ENCODE results near the gene UGT1A1.

UGT1A1 gene

DNA sequence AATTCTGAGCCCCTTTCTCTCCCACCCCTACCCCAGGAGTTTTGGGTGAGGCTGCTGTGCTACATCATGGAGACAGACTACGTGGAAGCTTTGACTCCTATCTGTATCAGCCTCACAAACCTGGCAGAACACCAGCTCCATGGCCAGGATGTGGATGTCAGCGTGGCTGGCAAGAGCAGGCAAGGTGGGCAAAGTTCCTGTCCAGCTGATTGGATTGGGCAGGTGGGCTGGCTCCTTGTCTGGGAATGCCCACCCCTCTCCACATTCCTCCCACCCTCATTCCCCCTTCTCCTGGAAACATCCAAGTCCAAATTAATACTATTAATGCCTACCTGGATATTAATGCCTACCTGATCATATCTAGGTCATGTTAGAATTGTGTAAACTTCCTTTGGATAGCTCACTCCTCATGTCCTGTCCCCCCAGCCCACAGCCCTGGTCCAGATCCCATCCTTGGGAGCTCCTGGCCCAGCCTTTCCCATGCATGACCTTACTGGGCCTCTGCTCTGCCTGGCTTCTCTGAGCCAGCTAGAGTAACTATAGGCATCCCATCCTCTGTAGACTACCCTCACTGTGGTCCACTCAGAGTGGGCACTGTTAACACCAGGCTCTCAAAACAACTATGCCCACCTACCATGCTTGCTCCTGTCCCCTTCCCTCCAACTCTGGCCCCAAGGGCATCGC lies 42.2 kb downstream of the UGT1A1 start:
- TF ChIP-seq, protein P1, sequence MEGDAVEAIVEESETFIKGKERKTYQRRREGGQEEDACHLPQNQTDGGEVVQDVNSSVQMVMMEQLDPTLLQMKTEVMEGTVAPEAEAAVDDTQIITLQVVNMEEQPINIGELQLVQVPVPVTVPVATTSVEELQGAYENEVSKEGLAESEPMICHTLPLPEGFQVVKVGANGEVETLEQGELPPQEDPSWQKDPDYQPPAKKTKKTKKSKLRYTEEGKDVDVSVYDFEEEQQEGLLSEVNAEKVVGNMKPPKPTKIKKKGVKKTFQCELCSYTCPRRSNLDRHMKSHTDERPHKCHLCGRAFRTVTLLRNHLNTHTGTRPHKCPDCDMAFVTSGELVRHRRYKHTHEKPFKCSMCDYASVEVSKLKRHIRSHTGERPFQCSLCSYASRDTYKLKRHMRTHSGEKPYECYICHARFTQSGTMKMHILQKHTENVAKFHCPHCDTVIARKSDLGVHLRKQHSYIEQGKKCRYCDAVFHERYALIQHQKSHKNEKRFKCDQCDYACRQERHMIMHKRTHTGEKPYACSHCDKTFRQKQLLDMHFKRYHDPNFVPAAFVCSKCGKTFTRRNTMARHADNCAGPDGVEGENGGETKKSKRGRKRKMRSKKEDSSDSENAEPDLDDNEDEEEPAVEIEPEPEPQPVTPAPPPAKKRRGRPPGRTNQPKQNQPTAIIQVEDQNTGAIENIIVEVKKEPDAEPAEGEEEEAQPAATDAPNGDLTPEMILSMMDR (conservative IDR thresholded peaks at IDR 0.05; ENCODE audit: low read depth, low read length): no peak
- no peak overlapping the region for H3K4me3 ChIP-seq (ENCODE audit: low read depth, low read length)
- no peak for DNase-seq (ENCODE audit: low read depth)

DNA sequence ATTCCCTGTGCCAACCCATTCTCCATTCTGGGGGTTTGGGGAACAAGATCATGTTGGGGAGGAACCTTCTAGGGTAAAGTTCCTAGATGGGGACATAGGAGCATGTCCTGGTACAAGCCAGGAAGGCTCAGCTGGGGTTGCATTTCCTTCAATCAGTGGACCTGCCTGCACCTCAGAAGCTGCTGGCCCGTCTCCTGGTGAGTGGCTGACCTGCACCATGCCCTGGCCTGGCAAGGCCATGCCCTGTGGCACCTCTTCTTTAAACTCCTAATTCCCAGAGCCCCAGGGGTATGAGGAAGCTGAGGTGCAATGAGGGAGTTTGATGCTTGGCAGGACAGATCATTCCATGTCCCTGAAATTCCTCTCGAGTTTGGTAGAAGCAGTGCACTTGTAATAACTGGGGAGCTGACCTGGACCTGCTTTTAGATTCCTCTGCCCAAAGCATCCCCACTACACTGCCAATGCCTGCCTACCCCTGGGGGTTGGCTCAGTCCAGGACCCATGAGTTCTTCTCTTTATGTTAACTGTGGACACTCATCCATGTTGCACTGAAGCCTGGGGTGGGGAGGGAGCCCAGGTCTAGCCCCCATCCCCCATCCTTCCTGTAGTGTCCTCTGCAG lies 43.3 kb downstream of the UGT1A1 start:
- no peak overlapping the region for H3K4me3 ChIP-seq (ENCODE audit: low read depth, low read length)
- TF ChIP-seq, protein P1 (conservative IDR thresholded peaks at IDR 0.05; ENCODE audit: low read depth, low read length): no peak
- no peak for DNase-seq (ENCODE audit: low read depth)

DNA sequence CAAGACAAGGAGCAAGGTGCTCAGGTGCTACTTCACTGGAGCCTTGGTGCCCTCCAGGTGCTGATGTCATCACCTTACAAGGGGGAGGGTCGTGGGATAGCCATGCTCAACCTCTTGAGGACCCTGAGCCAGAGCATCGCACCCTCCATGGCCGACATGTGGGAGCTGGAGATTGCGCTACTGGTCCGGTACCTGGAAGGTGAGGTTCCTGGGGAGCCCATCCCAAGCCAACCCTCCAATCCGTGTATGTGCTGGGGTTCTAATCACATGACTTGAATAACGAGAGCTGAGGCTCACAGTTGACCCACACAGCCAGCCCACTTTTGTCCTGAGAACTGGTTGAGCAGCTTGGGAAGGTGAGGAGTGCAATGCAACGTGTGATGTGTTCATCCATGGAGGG lies 43.9 kb downstream of the UGT1A1 start:
- no peak overlapping the region for H3K4me3 ChIP-seq (ENCODE audit: low read depth, low read length)
- no peak for DNase-seq (ENCODE audit: low read depth)
- TF ChIP-seq, protein P1 (conservative IDR thresholded peaks at IDR 0.05; ENCODE audit: low read depth, low read length): no peak

DNA sequence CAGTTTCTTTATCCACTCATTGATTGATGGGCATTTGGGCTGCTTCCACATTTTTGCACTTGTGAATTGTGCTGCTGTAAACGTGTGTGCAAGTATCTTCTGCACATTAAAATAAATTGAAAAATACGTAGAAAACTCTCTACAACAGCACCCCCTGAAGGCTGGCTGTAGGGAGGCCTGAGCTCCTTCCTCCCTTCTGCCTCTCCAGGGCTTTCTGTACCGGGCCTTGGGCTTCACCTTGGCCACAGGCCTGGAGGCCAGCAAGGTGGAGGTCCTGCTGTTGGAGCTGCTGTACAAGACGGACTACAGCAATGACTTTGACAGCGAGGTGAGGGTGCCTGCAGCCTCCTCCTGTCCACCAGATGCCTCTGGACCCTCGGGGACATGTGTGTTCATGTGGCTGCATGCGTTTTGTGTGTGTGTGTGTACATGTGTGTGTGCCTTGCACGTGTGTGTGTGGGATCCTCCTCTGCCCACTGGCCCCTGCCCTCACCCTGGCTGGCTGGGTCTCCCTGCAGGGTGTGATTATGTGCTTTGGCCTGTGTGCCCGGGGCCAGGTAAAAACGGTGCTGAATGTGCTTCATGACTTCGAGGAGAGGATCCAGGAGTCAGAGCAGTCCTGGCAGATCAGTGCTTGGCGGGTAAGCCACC lies 47.3 kb downstream of the UGT1A1 start:
- no peak for DNase-seq (ENCODE audit: low read depth)
- H3K4me3 ChIP-seq (ENCODE audit: low read depth, low read length): no peak overlapping the region
- TF ChIP-seq, protein P1 (conservative IDR thresholded peaks at IDR 0.05; ENCODE audit: low read depth, low read length): peak; percentile 23

DNA sequence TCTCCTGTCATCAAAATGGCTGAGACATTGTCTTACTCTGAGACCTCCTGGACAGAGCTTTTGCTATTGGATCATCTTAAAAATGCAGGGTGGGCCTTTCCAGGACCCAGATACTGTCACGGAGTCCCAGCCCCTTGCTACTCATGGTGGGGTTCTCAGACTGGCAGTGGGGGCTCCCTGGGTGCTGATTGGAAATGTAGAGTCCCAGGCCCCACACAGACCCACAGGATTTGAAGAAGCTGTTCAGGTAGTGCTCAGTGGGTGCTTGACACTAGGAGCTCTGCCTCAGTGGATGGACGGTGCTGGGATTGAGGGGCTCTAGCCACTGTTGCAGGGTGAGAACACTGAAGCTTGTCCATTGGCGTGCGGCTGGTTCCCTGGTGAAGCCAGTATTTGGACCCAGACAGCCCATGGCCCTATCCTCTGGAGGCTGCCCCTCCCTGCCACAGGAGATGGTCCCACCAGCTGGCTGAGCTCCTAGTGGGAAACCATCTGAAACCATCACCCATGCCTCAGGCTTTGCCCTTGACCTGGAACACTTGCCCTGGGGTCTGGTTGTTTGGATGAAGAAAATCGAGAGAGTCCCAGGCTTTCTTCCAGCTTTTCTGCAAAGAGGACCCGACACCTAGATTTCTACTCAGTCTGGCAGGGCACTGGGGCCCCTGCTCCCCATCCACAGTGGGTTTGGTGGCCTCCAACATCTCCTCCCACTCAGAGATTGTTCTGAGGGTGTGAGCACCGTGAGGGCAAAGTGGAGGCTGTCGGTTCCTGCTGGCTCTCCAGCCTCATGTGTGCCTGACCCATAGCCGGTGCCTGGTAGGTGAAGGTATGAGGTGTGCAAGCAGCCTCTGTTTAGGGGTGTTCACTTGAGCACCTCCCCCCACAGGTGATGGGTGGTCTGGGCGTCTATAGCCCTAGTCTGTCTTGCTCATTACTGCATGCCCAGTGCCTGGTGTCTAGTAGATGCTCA lies 48.2 kb downstream of the UGT1A1 start:
- no peak for DNase-seq (ENCODE audit: low read depth)
- no peak overlapping the region for H3K4me3 ChIP-seq (ENCODE audit: low read depth, low read length)
- TF ChIP-seq, protein P1 (conservative IDR thresholded peaks at IDR 0.05; ENCODE audit: low read depth, low read length): no peak

DNA sequence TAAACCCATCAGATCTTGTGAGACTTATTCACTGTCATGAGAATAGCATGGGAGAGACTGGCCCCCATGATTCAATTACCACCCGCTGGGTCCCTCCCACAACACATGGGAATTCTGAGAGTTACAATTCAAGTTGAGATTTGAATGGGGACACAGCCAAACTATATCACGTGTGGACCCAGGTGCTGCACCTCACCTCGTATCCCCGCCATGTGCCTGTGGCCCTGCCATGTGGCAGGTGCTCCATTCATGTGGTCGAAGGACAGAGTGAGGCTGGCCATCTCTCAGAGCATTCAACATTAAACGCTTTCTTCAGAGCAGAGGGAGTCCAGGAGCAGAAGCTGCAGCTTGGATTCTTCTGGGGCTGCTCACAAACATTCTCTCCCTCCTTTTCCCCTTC lies 50.3 kb downstream of the UGT1A1 start:
- no peak overlapping the region for H3K4me3 ChIP-seq (ENCODE audit: low read depth, low read length)
- no peak for DNase-seq (ENCODE audit: low read depth)
- TF ChIP-seq, protein P1 (conservative IDR thresholded peaks at IDR 0.05; ENCODE audit: low read depth, low read length): no peak
